Retinal pigment epithelial cell (primary cell): ENCODE data around the gene SGCD.

Source experiments
- DNase-seq: peaks from one replicate; pipeline ENCODE4 v3.0.0-alpha.2; 2010; ENCODE audit warnings: low read depth
- H3K4me3 ChIP-seq: 2 replicates; pipeline ENCODE4 v1.5.1; 2011; ENCODE audit warnings: mild to moderate bottlenecking, low read length, control low read depth, moderate library complexity
- CTCF ChIP-seq: conservative IDR thresholded peaks from 2 replicates; pipeline ENCODE4 v1.5.1; 2011; ENCODE audit warnings: low read depth, low read length, control low read depth, inconsistent platforms

The SGCD gene

GRCh38 chr5:156615901-156616300 lies 288.9 kb downstream of the SGCD start:
- no peak for DNase-seq
- no peak overlapping the region for H3K4me3 ChIP-seq
- TF ChIP-seq CTCF: no peak

- no peak for DNase-seq
- no peak for TF ChIP-seq CTCF
- no peak overlapping the region for H3K4me3 ChIP-seq
Measured at GRCh38 chr5:156617426-156617825, 290.5 kb downstream of the SGCD start.

GRCh38 chr5:156618601-156619000 lies 291.6 kb downstream of the SGCD start:
- no peak for TF ChIP-seq CTCF

GRCh38 chr5:156621719-156622118 lies 294.8 kb downstream of the SGCD start:
- no peak for DNase-seq
- no peak overlapping the region for H3K4me3 ChIP-seq
- TF ChIP-seq CTCF: no peak

More at GRCh38 chr5:156618601-156619000, 291.6 kb downstream of the SGCD start:
- H3K4me3 ChIP-seq: no peak overlapping the region
- DNase-seq: no peak

- H3K4me3 ChIP-seq: no peak overlapping the region
- no peak for TF ChIP-seq CTCF
- no peak for DNase-seq
Measured at GRCh38 chr5:156623381-156624040, 296.5 kb downstream of the SGCD start.

GRCh38 chr5:156624686-156625085 lies 297.7 kb downstream of the SGCD start:
- DNase-seq: no peak
- no peak for TF ChIP-seq CTCF
- no peak overlapping the region for H3K4me3 ChIP-seq

GRCh38 chr5:156628421-156628820 lies 301.5 kb downstream of the SGCD start:
- DNase-seq: no peak
- no peak overlapping the region for H3K4me3 ChIP-seq
- TF ChIP-seq CTCF: no peak
